Type B pancreatic cell (in vitro differentiated cells): ENCODE results near the gene MCF2L. TPM values are rescaled to one million over a fixed set of nuclear protein-coding genes. Genes with fewer than 3 reads are reported as not detected.

Experiments
- DNase-seq: peaks from one replicate; pipeline ENCODE4 v3.0.0; 2021; ENCODE audit warnings: mixed read lengths; ENCODE audit not compliant: unreplicated experiment; ENCODE audit errors: extremely low spot score
- H3K27ac Mint-ChIP-seq: 2 replicates; pipeline ENCODE4 v1.8.0; 2021; ENCODE audit warnings: mild to moderate bottlenecking, mixed read lengths
- H3K27me3 Mint-ChIP-seq: 2 replicates; pipeline ENCODE4 v1.8.0; 2021; ENCODE audit warnings: mixed read lengths
- H3K36me3 Mint-ChIP-seq: 2 replicates; pipeline ENCODE4 v1.8.0; 2021; ENCODE audit warnings: mixed read lengths
- H3K4me1 Mint-ChIP-seq: one replicate; pipeline ENCODE4 v1.8.0; 2021; ENCODE audit warnings: mixed read lengths; ENCODE audit not compliant: unreplicated experiment
- H3K4me3 Mint-ChIP-seq: 2 replicates; pipeline ENCODE4 v1.8.0; 2021; ENCODE audit warnings: mild to moderate bottlenecking, mixed read lengths
- H3K9me3 Mint-ChIP-seq: 2 replicates; pipeline ENCODE4 v1.8.0; 2021; ENCODE audit warnings: mixed read lengths
- CTCF ChIP-seq: fragments of 200-600 bp; sonication (generic); conservative IDR thresholded peaks from 2 replicates; pipeline ENCODE4 v1.5.0; 2021; ENCODE audit warnings: antibody characterized with exemption, mild to moderate bottlenecking
- total RNA-seq: library from RNA; stranded (reverse); gene quantifications from 2 replicates; pipeline ENCODE4 v1.2.1, GENCODE V29; 2021; ENCODE audit warnings: low replicate concordance

The MCF2L gene
- total RNA-seq, 1 donor from 2014 or later: 46.9 TPM

GRCh38 chr13:113144255-113144629 is 175.2 kb downstream of the MCF2L start:
- H3K27ac Mint-ChIP-seq: no peak overlapping the region
- H3K27me3 Mint-ChIP-seq: no peaks in the 10 kb centered on the region
- no peak overlapping the region for H3K4me3 Mint-ChIP-seq
- no peaks in the 10 kb centered on the region for H3K4me1 Mint-ChIP-seq
- TF ChIP-seq CTCF: no peak
- DNase-seq: peak; percentile 56
- H3K36me3 Mint-ChIP-seq: no peaks in the 10 kb centered on the region
- H3K9me3 Mint-ChIP-seq: no peaks in the 10 kb centered on the region

- Mint-ChIP-seq H3K9me3 (no peaks in the 10 kb centered on the region), H3K27ac (no peak overlapping the region), H3K4me3 (no peak overlapping the region), H3K27me3 (no peaks in the 10 kb centered on the region), H3K36me3 (no peaks in the 10 kb centered on the region), H3K4me1 (no peaks in the 10 kb centered on the region)
- peak; percentile 34 for DNase-seq
- no peak for TF ChIP-seq CTCF
Observed at GRCh38 chr13:113145496-113145895, 176.5 kb downstream of the MCF2L start.

- Mint-ChIP-seq H3K4me3 (no peak overlapping the region), H3K4me1 (no peaks in the 10 kb centered on the region), H3K9me3 (no peaks in the 10 kb centered on the region), H3K36me3 (no peaks in the 10 kb centered on the region), H3K27me3 (peaks cover under 1% of the 10 kb centered on the region), H3K27ac (no peak overlapping the region)
- peak; percentile 54 for DNase-seq
- TF ChIP-seq CTCF: no peak
Observed at GRCh38 chr13:113145911-113146598, 177.0 kb downstream of the MCF2L start.

GRCh38 chr13:113146750-113147149 is 177.7 kb downstream of the MCF2L start:
- no peak overlapping the region for H3K4me3 Mint-ChIP-seq
- H3K9me3 Mint-ChIP-seq: no peaks in the 10 kb centered on the region
- no peaks in the 10 kb centered on the region for H3K36me3 Mint-ChIP-seq
- H3K27me3 Mint-ChIP-seq: peaks cover 3% of the 10 kb centered on the region
- H3K4me1 Mint-ChIP-seq: no peaks in the 10 kb centered on the region
- TF ChIP-seq CTCF: no peak
- peak; percentile 62 for DNase-seq
- H3K27ac Mint-ChIP-seq: no peak overlapping the region

- Mint-ChIP-seq H3K27ac (no peak overlapping the region), H3K4me3 (no peak overlapping the region), H3K9me3 (no peaks in the 10 kb centered on the region), H3K27me3 (peaks cover 5% of the 10 kb centered on the region), H3K4me1 (peaks cover 2% of the 10 kb centered on the region), H3K36me3 (no peaks in the 10 kb centered on the region)
- peak; percentile 49 for DNase-seq
- TF ChIP-seq CTCF: no peak
Observed at GRCh38 chr13:113147206-113147605, 178.2 kb downstream of the MCF2L start.
